Ovary (tissue), 9 donors: ENCODE data around the gene SLU7. TPM values are rescaled to one million over a fixed set of nuclear protein-coding genes. Genes with fewer than 3 reads are reported as not detected.

ENCODE experiments used
- DNase-seq, 5 donors: peaks; one replicate each; pipeline ENCODE4 v3.0.0-alpha.2; 2019 to 2020
- H3K27ac ChIP-seq, 2 donors: fragments of 200-600 bp; one replicate each; pipeline versions ENCODE4 v1.5.1 to v1.8.0; 2019 to 2022
- H3K27me3 ChIP-seq: fragments of 200-600 bp; one replicate; pipeline ENCODE4 v1.8.0; 2022
- H3K36me3 ChIP-seq: fragments of 200-600 bp; sonication (generic); one replicate; pipeline ENCODE4 v1.5.1; 2019
- H3K4me1 ChIP-seq: one replicate; pipeline ENCODE4 v1.8.1; 2013; ENCODE audit warnings: mild to moderate bottlenecking, moderate library complexity; ENCODE audit not compliant: insufficient read depth
- H3K4me3 ChIP-seq: fragments of 200-600 bp; sonication (generic); one replicate; pipeline ENCODE4 v1.5.1; 2017
- H3K9me3 ChIP-seq, 2 donors: fragments of 200-600 bp in 1 of 2; sonication (generic) in 1 of 2; one replicate each; pipeline versions ENCODE4 v1.5.1 to v1.8.1; 2013 to 2019; ENCODE audit warnings: mild to moderate bottlenecking in 1 of 2, moderate library complexity in 1 of 2
- CTCF ChIP-seq, 3 donors: fragments of 450-650 bp in 2 of 3; fragments of 200-600 bp in 1 of 3; IDR thresholded peaks; one replicate each; pipeline versions ENCODE4 v1.5.1 to v1.8.0; 2016 to 2022; ENCODE audit warnings: antibody characterized with exemption in 3 of 3, mild to moderate bottlenecking in 1 of 3
- EP300 ChIP-seq: sonication (generic); formaldehyde crosslinking; IDR thresholded peaks from one replicate; pipeline ENCODE4 v1.6.1; 2017; ENCODE audit warnings: antibody characterized with exemption
- POLR2A ChIP-seq: fragments of 450-650 bp; IDR thresholded peaks from one replicate; pipeline ENCODE4 v1.6.1; 2017; ENCODE audit warnings: antibody characterized with exemption, mild to moderate bottlenecking, moderate library complexity
- WGBS, 3 donors: extraction: QIAGEN DNeasy Blood & Tissue Kit in 1 of 3; methylation state at CpG; one replicate each; pipeline versions ENCODE4 v1.1.5 to v1.1.7; 2013 to 2017; 5-methylcytosine and 5-hydroxymethylcytosine counted together
- intact Hi-C, 4 donors: fragments of 100-400 bp; cut with DNase I; formaldehyde crosslinking; loops; one replicate each; pipeline versions ENCODE4 v1.11.0 to v1.15.1; 2022 to 2023
- polyA plus RNA-seq, 2 donors: library from polyadenylated mRNA; stranded (reverse); fragments of 200-250 nt in 1 of 2; fragments of 350-450 nt in 1 of 2; fragmentation: Illumina TruSeq in 1 of 2; extraction: RNeasy Lipid Tissue Mini Kit (QIAGEN cat#74804) in 1 of 2; gene quantifications; one replicate each; pipeline ENCODE4 v1.2.3, GENCODE V29; 2013 to 2014
- total RNA-seq, 7 donors: library from RNA; depleted of rRNA in 2 of 7; stranded (reverse); fragments of >200 nt in 2 of 7; fragmentation: NEBNext Ultra II Directional in 3 of 7; extraction: Animal tissue kit (Norgen Biotek cat#: 25700) in 3 of 7; gene quantifications; one replicate each; pipeline versions ENCODE4 v1.1.0 to v1.2.4, GENCODE V29; 2016 to 2023
- donor health status: DM: no; HTN: no; CAD: no; lungs with moderate emphysema.
- donor health status: DM: no; HTN: no; CAD: no.
- donor health status: Bipolar disorder and iron deficiency.
- donor health status: DM: yes; HTN: yes; CAD: no.
- donor health status: DM: no; HTN: no; CAD: no.
- donor health status: DM: yes; HTN: yes; CAD: no.

Gene SLU7
- total and polyA plus RNA-seq, 9 donors = 25.8 to 53.7 (median 32.5) TPM

GRCh38 chr5:160463227-160463626, 44.3 kb upstream of the SLU7 start:
- H3K9me3 ChIP-seq = no peaks in the 10 kb centered on the region
- H3K4me1 ChIP-seq = no peaks in the 10 kb centered on the region
- H3K4me3 ChIP-seq = no peak overlapping the region
- intact Hi-C loops = no loop called here
- H3K27me3 ChIP-seq = no peaks in the 10 kb centered on the region
- H3K27ac ChIP-seq = no peak overlapping the region
- WGBS, 3 donors = 71 to 80% (median 74%) methylated on average over 4 of the region's 4 CpGs
- TF ChIP-seq EP300 = no peak
- no peak for TF ChIP-seq POLR2A
- TF ChIP-seq CTCF (IDR thresholded peaks at IDR 0.05) = no peak
- no peak for DNase-seq
- no peaks in the 10 kb centered on the region for H3K36me3 ChIP-seq

GRCh38 chr5:160462167-160462566, 43.3 kb upstream of the SLU7 start:
- intact Hi-C loops = no loop called here
- 77 to 82% (median 80%) methylated on average over 2 of the region's 2 CpGs for WGBS, 3 donors

GRCh38 chr5:160461378-160461777, 42.5 kb upstream of the SLU7 start:
- Histone ChIP-seq H3K27ac (no peak overlapping the region), H3K27me3 (no peaks in the 10 kb centered on the region), H3K36me3 (no peaks in the 10 kb centered on the region), H3K4me3 (no peak overlapping the region), H3K9me3 (no peaks in the 10 kb centered on the region), H3K4me1 (no peaks in the 10 kb centered on the region)
- intact Hi-C loops = no loop called here
- 86 to 99% (median 89%) methylated on average over 6 of the region's 6 CpGs for WGBS, 3 donors
- TF ChIP-seq CTCF (IDR thresholded peaks at IDR 0.05) = no peak
- TF ChIP-seq POLR2A = no peak
- no peak for TF ChIP-seq EP300
- no peak for DNase-seq

More at GRCh38 chr5:160462167-160462566, 43.3 kb upstream of the SLU7 start:
- DNase-seq = no peak
- Histone ChIP-seq H3K36me3 (no peaks in the 10 kb centered on the region), H3K4me1 (no peaks in the 10 kb centered on the region), H3K4me3 (no peak overlapping the region), H3K9me3 (no peaks in the 10 kb centered on the region), H3K27ac (no peak overlapping the region), H3K27me3 (no peaks in the 10 kb centered on the region)
- TF ChIP-seq CTCF (IDR thresholded peaks at IDR 0.05) (no peak), POLR2A (no peak), EP300 (no peak)

- Histone ChIP-seq H3K27me3 (no peaks in the 10 kb centered on the region), H3K9me3 (no peaks in the 10 kb centered on the region), H3K4me1 (no peaks in the 10 kb centered on the region), H3K27ac (no peak overlapping the region), H3K36me3 (no peaks in the 10 kb centered on the region), H3K4me3 (no peak overlapping the region)
- TF ChIP-seq EP300 (no peak), CTCF (IDR thresholded peaks at IDR 0.05) (no peak), POLR2A (no peak)
- WGBS, 3 donors = 51 to 60% (median 52%) methylated on average over 4 of the region's 4 CpGs
- no peak for DNase-seq
- intact Hi-C loops = no loop called here
Observed at GRCh38 chr5:160460377-160461049, 41.6 kb upstream of the SLU7 start.
